Frontal cortex (tissue), 4 donors: ENCODE measurements around the gene RPS6KA2. TPM values are rescaled to one million over a fixed set of nuclear protein-coding genes. Genes with fewer than 3 reads are reported as not detected.
"Not testable (repeated sequence)": the region's sequence is repeated elsewhere in the genome, so short reads cannot be mapped to it uniquely, and the experiment has no call there.

ENCODE experiments used
- DNase-seq, 2 donors: peaks; one replicate each; pipeline ENCODE4 v3.0.0; 2012; ENCODE audit warnings: low spot score in 2 of 2
- FAIRE-seq: peaks from 2 replicates; lab custom pipeline; 2012; peaks lifted over from hg19 to GRCh38; lab: Jason Lieb, UNC
- total RNA-seq: library from RNA; depleted of rRNA; stranded (reverse); fragments of >200 nt; gene quantifications from one replicate; pipeline ENCODE4 v1.2.3, GENCODE V29; 2014
- donor health status: control.
- donor health status: control.
- donor health status: control.

RPS6KA2 gene
- total RNA-seq, 1 donor from 2014 or later, result 24.9 TPM

GRCh38 chr6:166397849-166398248, 229.2 kb downstream of the RPS6KA2 start:
- no peak for DNase-seq

GRCh38 chr6:166395778-166396177, 231.3 kb downstream of the RPS6KA2 start:
- FAIRE-seq (no peak), DNase-seq (no peak)

More at GRCh38 chr6:166397849-166398248, 229.2 kb downstream of the RPS6KA2 start:
- no peak for FAIRE-seq

GRCh38 chr6:166395351-166395750, 231.7 kb downstream of the RPS6KA2 start:
- DNase-seq (no peak), FAIRE-seq (no peak)

GRCh38 chr6:166394036-166394892, 232.8 kb downstream of the RPS6KA2 start:
- no peak for DNase-seq

GRCh38 chr6:166393535-166393823, 233.6 kb downstream of the RPS6KA2 start:
- no peak for FAIRE-seq
- DNase-seq, result no peak

More at GRCh38 chr6:166394036-166394892, 232.8 kb downstream of the RPS6KA2 start:
- no peak for FAIRE-seq

GRCh38 chr6:166392755-166393534, 234.1 kb downstream of the RPS6KA2 start:
- DNase-seq, FAIRE-seq: not testable (repeated sequence)

GRCh38 chr6:166389119-166389518, 237.9 kb downstream of the RPS6KA2 start:
- DNase-seq, result no peak
- FAIRE-seq, result no peak

- FAIRE-seq (no peak), DNase-seq (no peak)
Measured at GRCh38 chr6:166388290-166389004, 238.6 kb downstream of the RPS6KA2 start.

- DNase-seq, result no peak
- no peak for FAIRE-seq
Measured at GRCh38 chr6:166387642-166388289, 239.3 kb downstream of the RPS6KA2 start.

- not testable (repeated sequence) for FAIRE-seq, DNase-seq
Measured at GRCh38 chr6:166387098-166387497, 240.0 kb downstream of the RPS6KA2 start.

- FAIRE-seq, result no peak
Measured at GRCh38 chr6:166386111-166386510, 240.9 kb downstream of the RPS6KA2 start.

GRCh38 chr6:166383802-166384363, 243.2 kb downstream of the RPS6KA2 start:
- not testable (repeated sequence) for FAIRE-seq, DNase-seq

More at GRCh38 chr6:166386111-166386510, 240.9 kb downstream of the RPS6KA2 start:
- DNase-seq, result no peak

- FAIRE-seq (no peak), DNase-seq (peak; percentile 96 to 98)
Measured at GRCh38 chr6:166382933-166383801, 243.9 kb downstream of the RPS6KA2 start, which contains the start of gene MPC1. Gene MPC1, minus strand, starts transcription at chr6:166382940. Its CDS starts 64 bp downstream, at chr6:166382876.

- FAIRE-seq, result no peak
Measured at GRCh38 chr6:166382500-166382932, 244.5 kb downstream of the RPS6KA2 start.

GRCh38 chr6:166381733-166382499, 245.1 kb downstream of the RPS6KA2 start:
- DNase-seq (peak in 1 of 2 donors; percentile 53), FAIRE-seq (no peak)

More at GRCh38 chr6:166382500-166382932, 244.5 kb downstream of the RPS6KA2 start:
- no peak for DNase-seq

- DNase-seq (no peak), FAIRE-seq (no peak)
Measured at GRCh38 chr6:166381381-166381732, 245.7 kb downstream of the RPS6KA2 start.

GRCh38 chr6:166379800-166380199, 247.3 kb downstream of the RPS6KA2 start:
- DNase-seq, result no peak
- FAIRE-seq, result no peak
